Measurements from ENCODE around the gene NEAT1. TPM values are rescaled to one million over a fixed set of nuclear protein-coding genes. Genes with fewer than 3 reads are reported as not detected.

NEAT1 gene
- total RNA-seq, 2 donors from 2014 or later: 818 to 1,135 TPM

GRCh38 chr11:65384301-65384889 is 38.2 kb upstream of the NEAT1 start:
- no peak for ATAC-seq
- intact Hi-C loops (cut with DNase I, micrococcal nuclease): loop anchor here in 1 of 2 donors (5.0 kb wide), 1 partner anchor 33 kb away; no protein-coding TSS in a partner anchor
- DNase-seq: no peak

- DNase-seq (peak; percentile 91 to 95), ATAC-seq (peak; percentile 63)
- intact Hi-C loops (cut with DNase I, micrococcal nuclease): no loop called here
Observed at GRCh38 chr11:65386307-65387140, 36.1 kb upstream of the NEAT1 start, which contains the start of gene FRMD8. Gene FRMD8, plus strand, starts transcription at chr11:65386637. Its CDS starts 400 bp downstream, at chr11:65387037.

GRCh38 chr11:65388731-65389130 is 33.9 kb upstream of the NEAT1 start:
- intact Hi-C loops (cut with DNase I, micrococcal nuclease): no loop called here
- ATAC-seq: no peak
- DNase-seq: no peak

DNA sequence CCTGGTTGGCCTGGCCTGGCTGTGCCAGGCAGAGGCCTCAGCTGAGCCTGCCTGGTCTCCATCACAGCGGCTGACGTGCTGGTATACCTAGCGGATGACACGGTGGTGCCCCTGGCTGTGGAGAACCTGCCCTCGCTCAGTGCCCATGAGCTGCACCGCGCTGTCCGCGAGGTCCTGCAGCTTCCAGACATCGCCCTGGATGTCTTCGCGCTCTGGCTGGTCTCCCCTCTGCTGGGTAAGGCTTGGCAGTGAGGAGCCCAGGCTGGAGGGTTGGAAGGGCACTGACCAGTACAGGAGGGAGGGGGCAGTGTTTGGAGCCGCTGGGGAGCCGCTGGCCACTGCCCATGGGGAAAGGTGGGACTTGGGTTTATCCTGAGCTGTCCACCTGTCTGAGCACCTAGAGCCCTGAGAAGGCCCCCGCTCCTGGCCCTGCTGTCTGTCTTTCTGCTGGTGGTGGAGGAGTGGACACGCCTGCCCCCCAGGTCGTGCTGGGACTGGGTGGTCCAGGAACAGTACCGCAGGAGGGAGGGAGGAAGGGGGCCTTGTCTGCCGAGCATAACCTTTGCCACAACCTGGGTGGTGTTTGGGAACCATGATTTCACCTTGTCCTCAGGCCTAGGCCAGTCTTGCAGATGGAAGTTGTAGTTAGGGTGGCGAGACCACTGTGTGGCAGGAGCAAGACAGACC is 33.2 kb upstream of the NEAT1 start:
- intact Hi-C loops (cut with DNase I, micrococcal nuclease): no loop called here
- DNase-seq (no peak), ATAC-seq (no peak)

GRCh38 chr11:65390099-65390941 is 32.3 kb upstream of the NEAT1 start:
- ATAC-seq (no peak), DNase-seq (no peak)
- intact Hi-C loops (cut with DNase I, micrococcal nuclease): no loop called here

DNA sequence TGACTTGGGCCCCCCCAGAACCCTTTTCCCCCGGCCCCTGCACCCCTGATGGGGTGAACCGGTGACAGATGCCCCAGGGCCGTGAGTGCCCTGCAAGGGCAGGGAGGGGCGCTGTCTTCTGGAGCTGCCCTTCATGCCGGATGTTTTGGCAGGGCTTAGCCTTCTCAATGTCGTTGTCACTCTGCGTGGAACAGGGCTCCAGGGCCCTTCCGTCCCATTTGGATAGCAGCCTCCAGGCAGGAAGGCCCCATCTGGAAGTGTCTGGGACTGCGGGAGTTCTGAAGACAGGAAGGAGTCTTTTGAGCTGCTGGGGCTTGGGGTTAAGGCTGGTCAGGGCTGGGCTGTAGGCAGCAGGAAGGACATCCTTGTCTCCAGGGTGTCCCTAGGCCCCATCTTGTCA is 31.6 kb upstream of the NEAT1 start:
- no peak for DNase-seq
- no peak for ATAC-seq
- intact Hi-C loops (cut with DNase I, micrococcal nuclease): no loop called here

DNA sequence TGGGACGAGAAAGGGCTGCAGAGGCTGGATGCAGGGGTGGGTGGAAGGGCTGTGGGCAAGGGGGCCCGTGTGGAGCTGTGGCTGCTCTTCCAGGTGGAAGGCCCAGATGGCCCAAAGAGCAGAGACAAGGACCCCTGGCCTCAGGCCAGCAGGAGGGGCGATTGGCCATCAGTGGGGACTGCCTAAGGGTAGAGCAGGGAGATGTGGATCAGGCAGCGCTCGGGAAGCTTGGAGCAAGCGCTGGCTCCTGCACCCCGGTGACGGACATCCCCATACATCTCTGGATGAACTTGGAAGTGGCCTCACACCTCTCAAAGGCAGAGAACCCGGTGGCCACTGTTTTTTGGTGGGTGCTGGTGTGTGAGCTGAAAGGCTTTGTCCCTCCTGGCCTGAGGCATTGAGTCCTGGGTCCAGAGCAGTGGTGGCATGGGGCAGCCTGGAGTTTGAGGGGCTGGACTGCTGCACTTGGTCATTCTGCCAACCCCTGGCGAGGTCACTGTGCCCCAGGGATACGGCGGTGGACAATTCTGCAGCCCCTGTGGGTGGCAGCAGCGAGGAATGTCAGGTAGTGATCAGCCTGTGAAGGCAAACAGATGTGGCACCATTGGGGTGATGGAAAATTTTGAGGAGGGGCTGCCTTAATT is 30.3 kb upstream of the NEAT1 start:
- no peak for DNase-seq
- intact Hi-C loops (cut with DNase I, micrococcal nuclease): no loop called here
- ATAC-seq: no peak

GRCh38 chr11:65392899-65393298 is 29.7 kb upstream of the NEAT1 start:
- ATAC-seq (no peak), DNase-seq (no peak)
- intact Hi-C loops (cut with DNase I, micrococcal nuclease): no loop called here

DNA sequence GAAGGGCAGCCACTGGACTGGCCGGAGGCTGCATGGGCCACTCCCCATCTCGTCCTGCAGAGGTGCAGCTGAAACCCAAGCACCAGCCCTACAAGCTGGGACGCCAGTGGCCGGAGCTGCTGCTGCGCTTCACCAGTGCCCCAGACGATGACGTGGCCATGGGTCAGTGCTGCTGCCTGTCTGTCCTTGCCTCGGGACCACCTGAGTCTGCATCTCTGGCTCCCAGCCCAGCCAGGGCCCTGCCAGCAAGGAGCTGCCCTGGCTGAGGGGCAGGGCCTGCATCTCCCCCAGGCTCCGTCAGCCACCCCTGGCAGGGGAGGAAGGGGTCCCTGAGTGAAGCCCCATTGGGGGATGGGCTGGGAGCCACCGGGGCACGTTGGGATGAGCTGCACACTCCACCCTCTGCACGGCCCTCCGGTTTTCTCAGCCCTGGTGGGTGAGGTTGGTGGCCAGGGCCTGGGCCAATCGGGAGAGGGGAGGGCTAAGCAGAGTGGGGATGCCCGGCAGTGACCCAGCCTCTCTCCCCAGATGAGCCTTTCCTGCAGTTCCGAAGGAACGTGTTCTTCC is 29.0 kb upstream of the NEAT1 start:
- intact Hi-C loops (cut with DNase I, micrococcal nuclease): no loop called here
- DNase-seq: no peak

GRCh38 chr11:65394125-65394536 is 28.5 kb upstream of the NEAT1 start:
- intact Hi-C loops (cut with DNase I, micrococcal nuclease): no loop called here
- ATAC-seq: no peak
- DNase-seq: no peak

More for the DNA sequence above, 29.0 kb upstream of the NEAT1 start:
- ATAC-seq: no peak

DNA sequence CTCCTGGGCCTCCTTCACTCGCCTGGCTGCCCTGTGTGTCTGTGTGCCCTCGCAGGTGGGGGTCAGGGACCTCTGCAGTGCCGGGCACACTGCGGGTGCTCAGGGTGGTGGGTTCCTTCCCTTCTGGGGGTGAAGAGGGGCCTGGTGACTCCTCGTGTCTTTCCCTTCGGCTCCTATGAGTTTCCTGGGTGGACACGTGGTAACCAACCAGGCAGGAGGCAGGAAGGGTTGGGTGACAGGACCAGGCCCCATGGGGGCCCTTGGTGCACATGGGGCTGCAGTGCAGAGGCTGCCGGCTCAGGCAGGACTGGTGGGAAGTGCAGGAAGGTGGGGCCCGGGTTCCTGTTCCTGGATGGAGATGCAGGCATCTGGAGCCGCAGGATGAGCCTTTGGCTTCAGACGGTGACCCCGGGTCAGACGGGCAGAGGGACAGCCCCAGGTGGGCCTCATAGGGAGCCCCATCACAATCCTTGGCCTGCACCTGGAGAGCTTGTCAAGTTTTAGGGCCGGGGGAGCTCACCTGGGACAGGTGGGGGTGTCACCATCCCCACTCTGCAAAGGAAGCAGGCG is 26.6 kb upstream of the NEAT1 start:
- intact Hi-C loops (cut with DNase I, micrococcal nuclease): no loop called here
- ATAC-seq: no peak
- DNase-seq: no peak

GRCh38 chr11:65396769-65397745 is 25.5 kb upstream of the NEAT1 start:
- intact Hi-C loops (cut with DNase I, micrococcal nuclease): no loop called here
- DNase-seq (no peak), ATAC-seq (no peak)

- DNase-seq: no peak
- ATAC-seq: no peak
- intact Hi-C loops (cut with DNase I, micrococcal nuclease): no loop called here
Observed at GRCh38 chr11:65398362-65398910, 24.2 kb upstream of the NEAT1 start.

- intact Hi-C loops (cut with DNase I, micrococcal nuclease): no loop called here
- ATAC-seq: no peak
- no peak for DNase-seq
Observed at GRCh38 chr11:65399249-65399648, 23.3 kb upstream of the NEAT1 start.

- DNase-seq (no peak), ATAC-seq (no peak)
- intact Hi-C loops (cut with DNase I, micrococcal nuclease): no loop called here
Observed at GRCh38 chr11:65399845-65400244, 22.8 kb upstream of the NEAT1 start.

DNA sequence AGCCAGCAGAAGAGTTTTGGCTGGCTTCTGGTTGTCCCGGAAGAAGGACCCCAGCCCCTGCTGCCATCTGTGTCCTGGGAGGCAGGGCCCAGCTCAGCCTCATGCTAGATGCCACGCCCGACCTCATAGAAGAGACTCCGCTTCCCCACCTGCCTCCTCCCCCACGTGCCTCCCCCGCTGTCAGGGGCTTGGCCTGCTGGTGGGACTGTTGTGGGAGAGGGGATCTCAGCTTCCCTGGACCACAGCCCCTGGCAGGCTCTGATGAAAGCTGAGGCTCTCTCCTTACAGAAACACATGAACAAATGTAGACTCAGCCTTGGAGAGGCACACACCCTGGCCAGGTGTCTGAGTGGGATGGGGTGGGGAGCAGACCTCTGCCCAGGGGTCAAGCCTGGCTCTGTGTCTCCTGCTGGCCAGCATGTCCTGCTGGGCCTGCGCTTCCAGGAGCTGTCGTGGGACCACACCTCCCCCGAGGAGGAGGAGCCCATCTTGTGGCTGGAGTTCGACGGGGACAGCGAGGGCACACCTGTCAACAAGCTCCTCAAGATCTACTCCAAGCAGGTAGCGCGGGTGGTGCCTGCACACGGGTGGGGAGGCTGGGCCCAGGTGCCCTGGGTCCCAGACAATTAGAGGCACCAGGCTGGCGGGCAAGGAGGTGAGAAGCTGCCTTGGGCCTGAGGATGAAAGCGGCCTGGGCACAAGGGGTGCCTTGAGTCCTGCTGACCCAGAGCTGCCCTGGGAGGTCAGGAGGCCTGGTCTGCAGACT is 22.1 kb upstream of the NEAT1 start:
- intact Hi-C loops (cut with DNase I, micrococcal nuclease): no loop called here
- DNase-seq: no peak
- peak; percentile 60 for ATAC-seq
